Panc1 (cell line): ENCODE data around the gene ATP13A2. TPM values are rescaled to one million over a fixed set of nuclear protein-coding genes. Genes with fewer than 3 reads are reported as not detected.

Experiments used
- ATAC-seq: fragments of 200-7000 bp; cut with Tn5 transposase; 2 replicates; pipeline ENCODE4 v1.9.1; 2020; ENCODE audit warnings: mild to moderate bottlenecking, moderate library complexity
- BruUV-seq: library from RNA; stranded (reverse); fragments of 400-500 nt; replicated peaks from 2 replicates; lab custom pipeline; 2021; lab: Mats Ljungman, UMichigan
- CTCF ChIA-PET: fragments of 300-600 bp; sonication (Branson Sonifier 250); formaldehyde crosslinking; loops from one replicate; lab custom pipeline; 2022; ENCODE audit warnings: antibody characterized with exemption; lab: Charles Lee
- POLR2A ChIA-PET: fragments of 300-600 bp; sonication (Branson Sonifier 250); formaldehyde crosslinking; loops from one replicate; lab custom pipeline; 2022; ENCODE audit warnings: antibody characterized with exemption; lab: Charles Lee
- DNase-seq: peaks from one replicate; pipeline ENCODE4 v3.0.0-alpha.2; 2010; ENCODE audit warnings: low read depth, low spot score
- H3K27ac ChIP-seq: 2 replicates; pipeline ENCODE4 v1.5.1; 2011; ENCODE audit warnings: mild to moderate bottlenecking, low read length, inconsistent platforms
- H3K27me3 ChIP-seq: fragments of 200-500 bp; sonication (Bioruptor generic); 2 replicates; pipeline ENCODE4 v1.6.0; 2014; ENCODE audit warnings: low read length, inconsistent platforms; ENCODE audit not compliant: control insufficient read depth, insufficient read depth
- H3K36me3 ChIP-seq: fragments of 200-500 bp; sonication (Bioruptor generic); 2 replicates; pipeline ENCODE4 v1.5.1; 2014; ENCODE audit warnings: inconsistent platforms, mild to moderate bottlenecking, low read length, moderate library complexity; ENCODE audit not compliant: control insufficient read depth, insufficient read depth
- H3K4me1 ChIP-seq: 2 replicates; pipeline ENCODE4 v1.5.1; 2011; ENCODE audit warnings: inconsistent platforms, mild to moderate bottlenecking, low read length, moderate library complexity; ENCODE audit not compliant: control insufficient read depth, insufficient read depth
- H3K4me3 ChIP-seq, 2 experiments: 2 replicates each; pipeline ENCODE4 v1.5.1; 2011 to 2012; ENCODE audit warnings: low read depth in 2 of 2, low read length in 2 of 2, mild to moderate bottlenecking in 2 of 2, inconsistent platforms in 1 of 2, moderate library complexity in 1 of 2
- H3K9me3 ChIP-seq: fragments of 200-500 bp; sonication (Bioruptor generic); 2 replicates; pipeline ENCODE4 v1.5.1; 2014; ENCODE audit warnings: low read depth, mild to moderate bottlenecking, inconsistent platforms, low read length, moderate library complexity; ENCODE audit not compliant: control insufficient read depth, insufficient read depth
- POLR2AphosphoS5 ChIP-seq: IDR thresholded peaks from 2 replicates; pipeline ENCODE4 v1.6.1; 2012; ENCODE audit warnings: mild to moderate bottlenecking, low read depth, low read length, moderate library complexity
- REST ChIP-seq, 2 experiments: IDR thresholded peaks; 2 replicates each; pipeline ENCODE4 v1.6.1; 2011 to 2012; ENCODE audit warnings: low read depth in 2 of 2, control low read depth in 1 of 2, low read length in 1 of 2, mild to moderate bottlenecking in 1 of 2, moderate library complexity in 1 of 2; ENCODE audit not compliant: insufficient read depth in 1 of 2
- SIN3A ChIP-seq: IDR thresholded peaks from 2 replicates; pipeline ENCODE4 v1.6.1; 2012; ENCODE audit warnings: low read depth, mild to moderate bottlenecking, low read length, moderate library complexity, borderline replicate concordance; ENCODE audit not compliant: insufficient read depth
- TCF7L2 ChIP-seq: IDR thresholded peaks from 2 replicates; pipeline ENCODE4 v1.6.1; 2011; ENCODE audit warnings: mild to moderate bottlenecking, low read depth, low read length, inconsistent platforms
- in situ Hi-C: cut with HindIII; loops from 2 replicates; pipeline ENCODE4 v1.10.0; 2016; ENCODE audit warnings: low sequenced_read_pairs, low pct_unique_long_range_greater_than_20kb
- intact Hi-C: fragments of 100-400 bp; cut with micrococcal nuclease; formaldehyde crosslinking; loops from one replicate; pipeline ENCODE4 v1.10.0; 2022; ENCODE audit not compliant: unreplicated experiment
- total RNA-seq: library from RNA; stranded (reverse); gene quantifications from one replicate; pipeline ENCODE4 v1.2.1, GENCODE V29; 2021; ENCODE audit not compliant: unreplicated experiment
- TF ChIP-seq, protein P1 (sequence below): fragments of 450-650 bp; IDR thresholded peaks from 2 replicates; pipeline ENCODE4 v1.5.1; 2017; ENCODE audit warnings: mild to moderate bottlenecking

The ATP13A2 gene
- total RNA-seq, 1 experiment from 2014 or later, result 49.9 TPM

GRCh38 chr1:17012775-17013490 is 1.2 kb upstream of the ATP13A2 start:
- Histone ChIP-seq H3K4me1 (peaks cover 31% of the 10 kb centered on the region), H3K9me3 (no peaks in the 10 kb centered on the region), H3K4me3 (no peak overlapping the region), H3K27ac (no peak overlapping the region), H3K27me3 (no peaks in the 10 kb centered on the region), H3K36me3 (no peaks in the 10 kb centered on the region)
- peak; percentile 52; the same call in 1 of the 2 replicates for TF ChIP-seq TCF7L2
- no peak for TF ChIP-seq REST (IDR thresholded peaks at IDR 0.05; ENCODE audit: insufficient read depth in 1 of 2, low read depth in 2 of 2, low read length in 1 of 2)
- in situ Hi-C loops (no loop called here), intact Hi-C loops (no loop called here)
- DNase-seq (no peak), ATAC-seq (no peak)
- ChIA-PET CTCF (interaction anchor here (0.6 kb wide), 1 partner anchor 49 kb away, joined by 4 read pairs; no protein-coding TSS in a partner anchor), POLR2A (no interaction called here)
- BruUV-seq, result no TSS peak

- Histone ChIP-seq H3K4me3 (peak overlapping the region; percentile 68 to 71), H3K27me3 (no peaks in the 10 kb centered on the region), H3K27ac (peak overlapping the region; percentile 40), H3K4me1 (peaks cover 26% of the 10 kb centered on the region), H3K9me3 (no peaks in the 10 kb centered on the region), H3K36me3 (no peaks in the 10 kb centered on the region)
- in situ Hi-C loops (no loop called here), intact Hi-C loops (no loop called here)
- POLR2A ChIA-PET, result no interaction called here
- CTCF ChIA-PET, result no interaction called here
- DNase-seq (no peak), ATAC-seq (peak; percentile 3; the same call in 1 of the 2 replicates)
- no TSS peak for BruUV-seq
- no peak for TF ChIP-seq REST (IDR thresholded peaks at IDR 0.05; ENCODE audit: insufficient read depth in 1 of 2, low read depth in 2 of 2, low read length in 1 of 2)
- TF ChIP-seq, protein P1, sequence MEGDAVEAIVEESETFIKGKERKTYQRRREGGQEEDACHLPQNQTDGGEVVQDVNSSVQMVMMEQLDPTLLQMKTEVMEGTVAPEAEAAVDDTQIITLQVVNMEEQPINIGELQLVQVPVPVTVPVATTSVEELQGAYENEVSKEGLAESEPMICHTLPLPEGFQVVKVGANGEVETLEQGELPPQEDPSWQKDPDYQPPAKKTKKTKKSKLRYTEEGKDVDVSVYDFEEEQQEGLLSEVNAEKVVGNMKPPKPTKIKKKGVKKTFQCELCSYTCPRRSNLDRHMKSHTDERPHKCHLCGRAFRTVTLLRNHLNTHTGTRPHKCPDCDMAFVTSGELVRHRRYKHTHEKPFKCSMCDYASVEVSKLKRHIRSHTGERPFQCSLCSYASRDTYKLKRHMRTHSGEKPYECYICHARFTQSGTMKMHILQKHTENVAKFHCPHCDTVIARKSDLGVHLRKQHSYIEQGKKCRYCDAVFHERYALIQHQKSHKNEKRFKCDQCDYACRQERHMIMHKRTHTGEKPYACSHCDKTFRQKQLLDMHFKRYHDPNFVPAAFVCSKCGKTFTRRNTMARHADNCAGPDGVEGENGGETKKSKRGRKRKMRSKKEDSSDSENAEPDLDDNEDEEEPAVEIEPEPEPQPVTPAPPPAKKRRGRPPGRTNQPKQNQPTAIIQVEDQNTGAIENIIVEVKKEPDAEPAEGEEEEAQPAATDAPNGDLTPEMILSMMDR, result no peak
- no peak for TF ChIP-seq SIN3A
- TF ChIP-seq TCF7L2, result no peak
- no peak for TF ChIP-seq POLR2AphosphoS5
These were observed 663 bp downstream of the ATP13A2 start for GRCh38 chr1:17011092-17011438.
